ENCODE results near the gene LSAMP.

DNA sequence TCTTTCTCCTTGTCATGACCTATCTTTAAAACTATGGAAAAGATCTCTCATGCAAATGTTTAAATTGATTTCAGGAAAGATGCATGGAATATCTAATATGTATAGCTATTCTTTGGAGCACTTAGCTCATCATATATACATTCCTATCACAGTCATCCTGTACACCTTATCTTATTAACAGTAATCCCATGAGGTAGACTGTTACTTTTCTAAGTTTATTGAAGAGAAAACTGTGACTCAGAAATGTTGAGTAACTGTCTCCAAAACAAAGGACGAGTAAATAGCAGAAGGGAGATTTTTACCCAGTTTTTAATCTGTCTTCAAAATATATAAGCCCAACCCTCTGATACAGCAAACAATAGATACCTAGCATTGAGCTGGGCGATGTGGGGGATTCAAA, 513.7 kb downstream of the LSAMP start:
- TF ChIP-seq YY1 (IDR thresholded peaks at IDR 0.05; ENCODE audit: low read depth, low read length) (no peak), EP300 (IDR thresholded peaks at IDR 0.05; ENCODE audit: borderline replicate concordance in 1 of 2, low read depth in 2 of 2, low read length in 2 of 2) (no peak), KDM1A (IDR thresholded peaks at IDR 0.05; ENCODE audit: borderline replicate concordance, low read length) (no peak), GABPA (IDR thresholded peaks at IDR 0.05; ENCODE audit: borderline replicate concordance, insufficient read depth, low read length) (no peak), TBP (IDR thresholded peaks at IDR 0.05; ENCODE audit: low read depth, low read length) (no peak), RAD21 (IDR thresholded peaks at IDR 0.05 in 1 of 2, conservative IDR thresholded peaks at IDR 0.05 in 1 of 2; ENCODE audit: low read depth in 2 of 2, low read length in 2 of 2) (no peak)
- TF ChIP-seq, protein P1, sequence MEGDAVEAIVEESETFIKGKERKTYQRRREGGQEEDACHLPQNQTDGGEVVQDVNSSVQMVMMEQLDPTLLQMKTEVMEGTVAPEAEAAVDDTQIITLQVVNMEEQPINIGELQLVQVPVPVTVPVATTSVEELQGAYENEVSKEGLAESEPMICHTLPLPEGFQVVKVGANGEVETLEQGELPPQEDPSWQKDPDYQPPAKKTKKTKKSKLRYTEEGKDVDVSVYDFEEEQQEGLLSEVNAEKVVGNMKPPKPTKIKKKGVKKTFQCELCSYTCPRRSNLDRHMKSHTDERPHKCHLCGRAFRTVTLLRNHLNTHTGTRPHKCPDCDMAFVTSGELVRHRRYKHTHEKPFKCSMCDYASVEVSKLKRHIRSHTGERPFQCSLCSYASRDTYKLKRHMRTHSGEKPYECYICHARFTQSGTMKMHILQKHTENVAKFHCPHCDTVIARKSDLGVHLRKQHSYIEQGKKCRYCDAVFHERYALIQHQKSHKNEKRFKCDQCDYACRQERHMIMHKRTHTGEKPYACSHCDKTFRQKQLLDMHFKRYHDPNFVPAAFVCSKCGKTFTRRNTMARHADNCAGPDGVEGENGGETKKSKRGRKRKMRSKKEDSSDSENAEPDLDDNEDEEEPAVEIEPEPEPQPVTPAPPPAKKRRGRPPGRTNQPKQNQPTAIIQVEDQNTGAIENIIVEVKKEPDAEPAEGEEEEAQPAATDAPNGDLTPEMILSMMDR (IDR thresholded peaks at IDR 0.05; ENCODE audit: control extremely low read depth in 1 of 3, insufficient read depth in 1 of 3, low read depth in 1 of 3, low read length in 3 of 3) = no peak

Data from H1 (cell line).